SU-DHL-6 (cell line): ENCODE results near the gene GNB5.

Experiments
- CTCF ChIP-seq: fragments of 200-600 bp; sonication (generic); IDR thresholded peaks from one replicate; pipeline ENCODE4 v1.5.1; 2017; ENCODE audit warnings: antibody characterized with exemption, mild to moderate bottlenecking, low read length, moderate library complexity; ENCODE audit not compliant: insufficient read depth, poor library complexity, severe bottlenecking
- EZH2phosphoT487 ChIP-seq: fragments of 200-600 bp; sonication (generic), shearing (Covaris generic); conservative IDR thresholded peaks from 2 replicates; pipeline ENCODE4 v1.6.1; 2018; ENCODE audit warnings: mild to moderate bottlenecking, antibody characterized with exemption, low read length, moderate library complexity, mixed read lengths

GRCh38 chr15:52071570-52071969 is 119.6 kb downstream of the GNB5 start:
- TF ChIP-seq CTCF (no peak), EZH2phosphoT487 (no peak)
